GM12892 (cell line): ENCODE results near the gene CHST6.

Source experiments
- POLR2A ChIP-seq: IDR thresholded peaks from 2 replicates; pipeline ENCODE4 v1.6.1; 2011; ENCODE audit warnings: low read depth, low read length, control low read depth
- POLR2AphosphoS5 ChIP-seq: IDR thresholded peaks from 2 replicates; pipeline ENCODE4 v1.6.1; 2011; ENCODE audit warnings: low read depth, low read length, control low read depth

DNA sequence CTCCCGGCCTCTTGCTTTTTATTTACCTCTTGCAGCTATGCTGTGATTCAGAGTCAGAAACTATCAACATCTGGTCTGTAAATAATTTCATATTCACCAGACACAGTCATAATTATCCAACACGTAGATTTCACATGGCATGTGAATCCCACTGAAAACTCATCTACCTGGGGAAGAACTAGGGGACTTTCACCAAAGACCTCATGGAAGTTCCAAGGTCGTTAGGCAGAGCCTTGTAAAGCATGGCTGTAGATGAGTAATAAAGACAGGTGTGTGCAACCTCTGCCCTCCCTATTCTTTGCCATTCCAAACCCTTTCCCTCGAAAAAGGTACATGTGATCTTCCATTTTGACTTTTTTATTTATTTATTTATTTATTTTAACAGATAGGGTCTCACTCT is 42.5 kb upstream of the CHST6 start:
- TF ChIP-seq POLR2A (no peak), POLR2AphosphoS5 (no peak)
